ENCODE results near the gene C10orf53. TPM values are rescaled to one million over a fixed set of nuclear protein-coding genes. Genes with fewer than 3 reads are reported as not detected.

The C10orf53 gene
- total RNA-seq, 1 donor from 2014 or later: not detected

DNA sequence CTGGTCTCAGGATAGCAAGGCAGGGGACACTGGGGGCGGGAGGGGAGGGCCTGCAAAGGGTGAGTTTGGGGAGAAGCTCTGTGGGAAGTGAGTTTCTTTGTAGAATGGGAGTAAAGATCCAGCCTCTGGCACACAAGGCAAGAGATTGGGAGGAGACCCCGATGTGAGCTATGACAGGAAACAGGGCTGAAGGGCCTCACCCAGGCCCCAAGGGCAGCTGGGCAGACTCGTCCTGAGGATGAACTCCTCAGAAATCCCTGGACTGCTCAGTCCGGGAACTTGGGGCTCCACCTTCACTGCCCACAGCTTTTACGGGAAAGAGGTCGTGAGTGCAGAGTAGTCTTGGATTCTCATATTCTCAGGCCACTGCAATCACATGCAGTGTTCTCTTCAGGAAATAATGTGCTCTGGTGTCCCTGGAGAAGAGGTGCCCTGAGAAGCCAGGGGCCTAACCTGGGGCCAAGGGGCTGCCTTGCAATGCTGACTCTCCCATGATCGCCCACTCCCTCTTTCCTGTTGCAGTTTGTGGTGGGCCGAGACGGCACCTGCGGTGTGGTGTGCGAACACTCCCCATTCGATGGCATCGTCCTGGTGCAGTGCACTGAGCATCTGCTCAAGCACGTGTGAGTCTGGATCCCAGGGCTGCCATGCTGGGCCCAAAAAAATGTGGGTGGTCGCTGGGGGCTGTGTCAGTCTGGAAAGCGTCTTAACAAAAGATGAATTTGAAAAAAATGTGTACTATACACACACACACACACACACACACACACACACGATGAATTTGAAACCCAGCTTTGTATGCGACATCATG, 31.3 kb upstream of the C10orf53 start:
- H3K27ac Mint-ChIP-seq: no peak overlapping the region

DNA sequence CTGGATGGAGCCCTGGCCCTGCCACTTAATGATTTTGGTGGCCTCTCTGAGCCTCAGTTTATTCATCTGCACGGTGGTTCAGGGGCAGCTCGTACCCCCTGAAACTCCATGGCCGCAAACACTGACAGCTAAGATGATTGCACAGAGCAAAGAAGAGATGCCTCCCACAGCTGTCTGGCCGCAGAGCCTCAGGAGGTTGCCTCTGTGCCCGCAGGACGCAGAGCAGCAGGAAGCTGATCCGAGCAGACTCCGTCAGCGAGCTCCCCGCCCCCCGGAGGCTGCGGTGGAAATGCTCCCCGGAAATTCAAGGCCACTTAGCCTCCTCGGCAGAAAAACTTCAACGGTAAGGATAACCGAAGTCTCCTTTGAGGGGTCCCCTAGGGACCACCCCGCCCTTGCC, 30.2 kb upstream of the C10orf53 start:
- H3K9me3 Mint-ChIP-seq: no peaks in the 10 kb centered on the region

More for the DNA sequence above, 31.3 kb upstream of the C10orf53 start:
- Mint-ChIP-seq H3K27me3 (peaks cover 5% of the 10 kb centered on the region), H3K4me1 (peaks cover 16% of the 10 kb centered on the region), H3K4me3 (no peak overlapping the region), H3K36me3 (ENCODE audit: low read depth) (no peaks in the 10 kb centered on the region), H3K9me3 (no peaks in the 10 kb centered on the region)
- intact Hi-C loops (cut with micrococcal nuclease): no loop called here
- no peak for DNase-seq

DNA sequence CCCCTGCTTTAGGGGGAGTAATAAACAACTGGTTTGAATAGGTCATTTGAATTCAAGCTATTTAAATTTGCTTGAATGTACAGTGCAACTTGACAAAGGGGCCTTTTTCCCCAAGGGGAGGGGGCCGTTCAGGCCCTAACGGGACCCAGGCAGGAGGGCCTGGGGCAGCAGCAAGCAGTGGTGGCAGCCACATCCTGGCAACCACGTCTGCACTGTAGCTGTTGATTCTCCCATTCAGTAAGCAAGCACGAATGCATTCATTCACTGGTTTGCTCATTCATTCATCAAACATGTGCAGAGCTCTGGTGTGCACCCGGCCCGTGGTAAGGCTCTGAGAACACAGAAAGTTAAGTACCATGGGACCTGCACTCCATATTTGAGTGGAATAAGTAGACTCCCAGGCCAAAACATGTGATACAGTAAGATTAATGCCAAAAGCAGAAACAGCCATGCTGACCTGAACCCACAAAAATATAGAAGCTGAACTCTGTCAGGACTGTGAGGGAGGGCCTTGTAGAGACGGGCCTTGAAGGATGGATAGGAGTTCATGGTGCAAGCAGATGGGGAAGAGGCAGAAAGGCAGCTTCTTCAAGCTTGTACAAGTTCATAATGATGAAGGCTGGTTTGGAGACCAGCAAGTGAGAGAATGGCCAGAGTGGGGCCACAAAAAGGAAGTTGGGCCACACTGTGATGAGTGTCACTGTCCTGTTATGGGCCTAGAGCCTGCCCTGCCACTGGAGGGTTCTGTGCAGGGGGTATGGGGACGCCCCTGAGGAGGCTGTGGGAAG, 29.3 kb upstream of the C10orf53 start:
- H3K4me1 Mint-ChIP-seq: peaks cover 16% of the 10 kb centered on the region
- DNase-seq: peak; percentile 63
- H3K27me3 Mint-ChIP-seq: peaks cover 5% of the 10 kb centered on the region
- no peak overlapping the region for H3K4me3 Mint-ChIP-seq
- no peaks in the 10 kb centered on the region for H3K9me3 Mint-ChIP-seq
- intact Hi-C loops (cut with micrococcal nuclease): no loop called here
- no peaks in the 10 kb centered on the region for H3K36me3 Mint-ChIP-seq (ENCODE audit: low read depth)
- no peak overlapping the region for H3K27ac Mint-ChIP-seq

More for the DNA sequence above, 30.2 kb upstream of the C10orf53 start:
- DNase-seq: peak; percentile 84
- Mint-ChIP-seq H3K27me3 (peaks cover 5% of the 10 kb centered on the region), H3K27ac (no peak overlapping the region), H3K4me3 (peak overlapping the region; percentile 17), H3K36me3 (ENCODE audit: low read depth) (no peaks in the 10 kb centered on the region), H3K4me1 (peaks cover 16% of the 10 kb centered on the region)
- intact Hi-C loops (cut with micrococcal nuclease): no loop called here

DNA sequence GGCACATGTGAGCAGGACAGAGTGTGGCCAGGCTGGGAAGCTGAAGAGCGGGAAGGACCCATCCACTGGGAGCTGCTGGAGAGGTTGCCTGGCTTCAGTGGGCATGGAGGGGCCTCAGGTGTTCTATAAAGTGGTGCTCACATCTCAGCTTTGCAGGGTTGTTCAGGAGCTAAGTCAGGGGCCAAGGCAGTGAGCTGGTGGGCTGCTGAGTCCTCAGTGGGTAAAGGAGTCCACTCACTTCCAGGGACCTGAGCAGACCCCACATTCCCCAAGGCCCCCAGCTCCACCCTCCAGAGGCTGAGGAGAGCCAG, 28.8 kb upstream of the C10orf53 start:
- H3K9me3 Mint-ChIP-seq: no peaks in the 10 kb centered on the region
- H3K4me1 Mint-ChIP-seq: peaks cover 16% of the 10 kb centered on the region
- H3K36me3 Mint-ChIP-seq (ENCODE audit: low read depth): no peaks in the 10 kb centered on the region
- no peak overlapping the region for H3K4me3 Mint-ChIP-seq
- DNase-seq: no peak
- H3K27ac Mint-ChIP-seq: no peak overlapping the region
- intact Hi-C loops (cut with micrococcal nuclease): no loop called here
- peaks cover 5% of the 10 kb centered on the region for H3K27me3 Mint-ChIP-seq

DNA sequence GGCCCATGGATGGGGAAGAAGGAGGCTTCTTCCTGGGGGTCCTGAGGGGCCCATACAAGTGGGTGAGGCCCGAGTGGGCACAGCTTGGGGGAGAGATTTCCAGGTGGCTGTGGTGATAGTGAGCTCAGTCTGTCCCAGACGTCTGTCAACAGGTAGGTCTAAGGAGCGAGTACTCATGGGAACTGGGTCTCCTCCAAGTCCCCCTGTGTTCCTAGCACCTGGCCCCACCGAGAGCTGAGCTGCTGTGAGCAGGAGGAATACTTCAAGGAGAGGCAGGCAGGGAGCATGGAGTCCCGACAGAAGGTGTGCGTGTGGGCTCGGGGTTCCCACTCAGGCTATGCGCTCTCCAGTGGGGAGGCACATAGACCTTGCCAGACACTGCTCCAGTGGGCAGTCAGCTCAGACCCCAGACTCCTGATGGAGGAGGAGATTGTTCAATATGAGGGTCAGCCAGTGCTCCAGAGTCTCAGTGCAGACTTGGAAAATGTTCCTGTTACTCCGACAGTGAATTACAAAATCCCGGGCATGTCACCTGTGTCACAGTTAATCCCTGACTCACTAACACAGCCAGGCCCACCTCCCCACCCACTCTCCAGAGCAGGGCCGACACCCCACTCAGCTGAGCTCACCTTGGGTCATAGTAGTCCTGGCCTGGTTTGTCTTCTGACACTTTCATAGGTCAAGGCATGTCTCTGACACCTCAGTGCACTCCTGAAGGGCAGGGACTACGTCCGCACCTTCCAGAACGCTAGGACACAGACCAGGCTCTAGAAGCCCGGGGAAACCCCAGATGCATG, 28.2 kb upstream of the C10orf53 start:
- Mint-ChIP-seq H3K27ac (no peak overlapping the region), H3K9me3 (no peaks in the 10 kb centered on the region), H3K4me3 (no peak overlapping the region), H3K36me3 (ENCODE audit: low read depth) (no peaks in the 10 kb centered on the region), H3K4me1 (peaks cover 16% of the 10 kb centered on the region), H3K27me3 (peaks cover 5% of the 10 kb centered on the region)
- intact Hi-C loops (cut with micrococcal nuclease): no loop called here
- no peak for DNase-seq

DNA sequence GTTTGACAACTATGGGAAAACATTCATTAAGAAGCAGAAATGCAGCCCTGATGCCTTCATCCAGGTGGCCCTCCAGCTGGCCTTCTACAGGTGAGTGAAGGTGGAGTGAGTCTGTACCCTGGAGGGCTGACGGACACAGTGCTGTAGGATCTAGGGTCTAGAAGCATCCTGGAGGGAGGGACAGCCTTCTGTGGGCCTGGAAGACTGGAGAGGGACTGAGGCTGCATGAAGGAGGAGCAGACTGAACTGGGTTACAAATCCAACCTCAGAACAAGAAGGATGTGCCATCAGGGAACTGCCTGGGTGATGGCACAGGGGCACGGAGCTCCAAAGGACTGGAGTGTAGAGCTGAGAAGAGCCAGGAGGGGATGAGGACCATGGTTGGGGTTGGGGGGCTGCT, 27.5 kb upstream of the C10orf53 start:
- H3K4me1 Mint-ChIP-seq: peaks cover 16% of the 10 kb centered on the region
- no peak overlapping the region for H3K27ac Mint-ChIP-seq
- H3K27me3 Mint-ChIP-seq: peaks cover 5% of the 10 kb centered on the region
- intact Hi-C loops (cut with micrococcal nuclease): no loop called here
- H3K4me3 Mint-ChIP-seq: no peak overlapping the region
- H3K9me3 Mint-ChIP-seq: no peaks in the 10 kb centered on the region
- no peak for DNase-seq
- no peaks in the 10 kb centered on the region for H3K36me3 Mint-ChIP-seq (ENCODE audit: low read depth)

DNA sequence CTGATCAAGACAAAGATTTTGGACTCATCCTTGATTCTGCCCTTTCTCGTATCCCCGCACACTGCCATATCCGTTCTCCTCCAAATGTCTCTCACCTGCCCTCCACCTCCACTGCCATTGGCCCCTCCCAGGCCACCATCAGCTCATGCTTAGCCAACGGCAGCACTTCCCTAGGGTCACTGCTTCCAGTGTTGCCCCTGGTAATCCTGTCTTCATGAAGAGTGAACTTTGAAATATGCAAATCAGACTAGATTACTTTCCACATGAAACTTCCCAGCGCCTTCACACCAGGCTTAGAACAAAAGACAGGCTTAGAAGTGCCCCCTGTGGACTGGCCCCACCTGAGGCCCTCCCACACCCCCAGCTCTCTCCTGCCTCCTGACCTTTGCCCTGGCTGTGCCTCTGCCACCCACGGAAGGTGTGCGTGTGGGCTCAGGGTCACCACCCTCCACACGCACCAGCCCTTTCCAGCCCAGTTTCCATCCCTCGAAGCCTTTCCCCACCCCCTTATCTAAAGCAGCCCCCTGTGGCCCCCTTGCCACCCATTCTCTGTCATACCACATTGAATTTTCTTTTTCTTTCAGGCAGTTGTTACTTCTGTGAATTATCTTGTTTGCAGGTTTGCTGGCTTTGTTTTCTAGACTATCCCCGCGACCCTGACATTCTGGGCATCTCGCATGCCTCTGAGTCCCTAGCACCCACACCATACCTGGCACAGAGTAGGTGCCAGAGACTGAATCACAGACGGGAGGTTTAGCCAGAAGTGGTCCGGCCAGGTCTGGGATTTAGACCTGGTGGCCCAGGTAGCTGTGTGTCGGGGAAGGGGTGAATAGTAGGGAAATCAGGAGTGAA, 26.8 kb upstream of the C10orf53 start:
- Mint-ChIP-seq H3K9me3 (no peaks in the 10 kb centered on the region), H3K36me3 (ENCODE audit: low read depth) (no peaks in the 10 kb centered on the region), H3K4me1 (peaks cover 15% of the 10 kb centered on the region), H3K27me3 (peaks cover under 1% of the 10 kb centered on the region), H3K27ac (no peak overlapping the region), H3K4me3 (no peak overlapping the region)
- peak; percentile 41 for DNase-seq
- intact Hi-C loops (cut with micrococcal nuclease): no loop called here

DNA sequence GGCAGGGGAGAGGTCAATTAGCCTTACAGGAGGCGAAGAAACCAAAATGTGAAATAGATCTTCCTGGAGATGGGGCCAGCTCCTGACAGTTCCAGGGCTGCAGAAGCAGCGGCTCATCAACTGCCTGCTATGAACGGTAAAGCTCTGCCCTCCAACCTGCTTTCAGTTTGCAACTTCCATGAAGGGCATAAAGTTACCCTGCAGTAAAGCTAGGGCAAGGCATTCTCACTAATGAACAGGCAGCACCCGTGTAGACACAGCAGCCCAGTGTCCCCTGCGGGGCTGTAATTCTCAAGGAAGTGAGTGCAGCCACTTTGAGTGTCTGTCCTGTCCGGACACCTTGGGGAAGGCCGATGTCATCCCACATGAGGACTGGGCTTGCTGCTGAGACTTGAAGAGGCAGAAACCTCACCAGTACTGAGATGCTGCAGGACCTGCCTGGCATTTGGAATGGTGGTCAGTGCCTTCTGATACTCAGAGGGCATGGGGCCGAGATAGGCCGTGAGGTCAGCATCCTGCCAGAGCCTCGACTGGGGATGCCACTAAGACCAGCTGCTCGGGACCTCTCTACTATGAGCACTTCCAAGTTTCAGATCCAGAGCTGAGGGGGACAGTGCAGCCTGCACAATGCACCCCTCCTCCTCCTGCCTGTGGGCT, 26.1 kb upstream of the C10orf53 start:
- Mint-ChIP-seq H3K4me3 (no peak overlapping the region), H3K9me3 (no peaks in the 10 kb centered on the region), H3K27ac (no peak overlapping the region), H3K36me3 (ENCODE audit: low read depth) (no peaks in the 10 kb centered on the region), H3K4me1 (peaks cover 12% of the 10 kb centered on the region), H3K27me3 (no peaks in the 10 kb centered on the region)
- peak; percentile 47 for DNase-seq
- intact Hi-C loops (cut with micrococcal nuclease): no loop called here

DNA sequence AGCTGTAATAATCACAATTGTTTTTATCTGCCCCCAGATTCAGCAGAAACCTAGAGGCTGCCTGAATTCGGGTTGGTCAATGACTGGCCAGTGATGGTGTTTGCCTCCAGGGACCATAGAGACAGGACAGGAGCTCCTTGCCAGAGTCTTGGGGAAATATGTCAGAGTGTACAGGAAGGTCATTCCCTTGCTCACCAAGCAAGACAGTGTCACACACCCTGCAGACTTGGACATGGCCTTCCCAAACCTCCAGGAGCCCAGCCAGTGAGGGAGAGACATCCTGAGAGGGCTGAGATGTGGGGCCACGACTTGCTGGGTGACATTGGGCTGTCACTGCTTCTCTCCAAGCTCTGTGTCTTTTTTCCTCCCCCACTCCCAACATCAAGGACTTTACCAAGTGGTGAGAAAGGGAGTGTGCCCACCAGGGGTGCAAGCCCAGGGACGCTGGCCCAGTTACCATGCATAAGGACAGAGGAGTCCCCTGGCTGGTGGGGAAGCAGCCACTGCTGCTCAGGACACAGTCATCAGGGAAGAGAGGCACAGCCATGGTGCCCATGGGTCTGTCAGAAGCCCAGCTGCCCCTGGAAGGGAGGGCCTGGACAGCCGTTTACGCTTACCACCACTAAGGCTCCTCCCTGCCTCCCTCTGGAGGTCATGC, 25.3 kb upstream of the C10orf53 start:
- intact Hi-C loops (cut with micrococcal nuclease): no loop called here

DNA sequence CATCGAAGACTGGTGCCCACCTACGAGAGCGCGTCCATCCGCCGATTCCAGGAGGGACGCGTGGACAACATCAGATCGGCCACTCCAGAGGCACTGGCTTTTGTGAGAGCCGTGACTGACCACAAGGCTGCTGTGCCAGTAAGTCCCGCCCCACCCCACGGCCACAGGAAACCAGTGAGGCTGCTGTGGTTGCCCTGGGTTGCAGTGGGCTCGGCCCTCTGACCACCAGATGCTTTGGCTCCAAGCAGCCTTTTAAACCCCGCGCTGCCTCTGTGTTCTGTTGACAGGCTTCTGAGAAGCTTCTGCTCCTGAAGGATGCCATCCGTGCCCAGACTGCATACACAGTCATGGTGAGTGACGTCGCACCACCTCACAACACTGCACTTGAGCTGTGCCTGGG, 24.4 kb upstream of the C10orf53 start:
- peaks cover 9% of the 10 kb centered on the region for H3K9me3 Mint-ChIP-seq
- no peak overlapping the region for H3K4me3 Mint-ChIP-seq
- no peaks in the 10 kb centered on the region for H3K4me1 Mint-ChIP-seq
- intact Hi-C loops (cut with micrococcal nuclease): no loop called here
- H3K27me3 Mint-ChIP-seq: no peaks in the 10 kb centered on the region
- DNase-seq: no peak
- H3K27ac Mint-ChIP-seq: no peak overlapping the region
- no peaks in the 10 kb centered on the region for H3K36me3 Mint-ChIP-seq (ENCODE audit: low read depth)

More for the DNA sequence above, 25.3 kb upstream of the C10orf53 start:
- H3K4me3 Mint-ChIP-seq: no peak overlapping the region
- no peak overlapping the region for H3K27ac Mint-ChIP-seq
- H3K9me3 Mint-ChIP-seq: peaks cover 5% of the 10 kb centered on the region
- H3K36me3 Mint-ChIP-seq (ENCODE audit: low read depth): no peaks in the 10 kb centered on the region
- DNase-seq: peak; percentile 48
- H3K4me1 Mint-ChIP-seq: peaks cover 5% of the 10 kb centered on the region
- no peaks in the 10 kb centered on the region for H3K27me3 Mint-ChIP-seq

DNA sequence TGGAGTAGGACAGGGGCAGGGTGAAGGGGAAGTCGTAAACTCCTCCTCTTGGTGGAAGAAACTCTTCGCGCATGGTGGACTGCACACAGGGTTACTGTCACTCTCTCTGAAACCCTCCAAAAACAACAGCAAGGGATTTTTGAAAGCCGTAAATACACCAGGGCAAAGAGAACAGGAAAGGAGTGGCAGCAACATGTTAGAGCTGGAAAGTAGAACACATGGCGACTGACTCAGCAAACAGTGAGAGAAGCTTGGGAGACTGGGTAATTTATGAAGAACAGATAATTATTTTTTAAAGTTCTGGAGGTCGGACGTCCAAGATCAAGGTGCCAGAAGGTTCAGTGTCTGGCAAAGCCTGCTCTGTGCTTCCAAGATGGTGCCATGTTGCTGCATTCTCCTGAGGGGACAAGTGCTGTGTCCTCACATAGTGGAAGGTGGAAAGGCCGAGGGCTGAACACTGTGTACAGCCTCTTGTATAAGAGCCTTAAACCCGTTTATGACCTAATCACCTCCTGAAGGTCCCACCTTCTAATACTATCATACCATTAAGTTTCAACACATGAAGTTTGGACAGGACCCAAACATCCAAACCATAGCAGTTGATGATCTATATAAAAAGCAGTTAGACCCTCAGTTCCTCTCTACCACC, 22.5 kb upstream of the C10orf53 start:
- H3K9me3 Mint-ChIP-seq: peaks cover 9% of the 10 kb centered on the region

DNA sequence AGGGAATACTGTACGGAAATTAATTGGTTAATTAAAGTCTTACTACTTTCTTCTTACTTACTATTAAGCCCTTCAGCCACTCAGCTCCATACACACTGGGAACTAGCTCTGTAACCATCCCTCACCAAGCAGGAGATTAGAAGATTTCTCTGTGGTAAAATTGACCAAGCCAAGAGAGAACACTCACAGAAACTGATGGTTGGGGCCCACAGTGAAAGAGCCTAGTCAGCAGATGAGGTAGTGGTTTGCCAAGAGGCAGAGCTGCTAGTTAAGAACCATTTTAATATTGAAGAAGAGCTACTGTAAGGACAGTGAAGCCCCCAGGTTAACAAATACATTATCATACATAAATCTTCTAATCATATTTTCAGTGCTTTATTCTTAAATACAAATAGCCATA, 21.8 kb upstream of the C10orf53 start:
- Mint-ChIP-seq H3K27ac (no peak overlapping the region), H3K4me1 (no peaks in the 10 kb centered on the region), H3K27me3 (no peaks in the 10 kb centered on the region), H3K9me3 (peaks cover 9% of the 10 kb centered on the region), H3K4me3 (no peak overlapping the region), H3K36me3 (ENCODE audit: low read depth) (no peaks in the 10 kb centered on the region)
- no peak for DNase-seq
- intact Hi-C loops (cut with micrococcal nuclease): no loop called here

More for the DNA sequence above, 22.5 kb upstream of the C10orf53 start:
- Mint-ChIP-seq H3K36me3 (ENCODE audit: low read depth) (no peaks in the 10 kb centered on the region), H3K27ac (no peak overlapping the region), H3K4me3 (no peak overlapping the region), H3K27me3 (no peaks in the 10 kb centered on the region), H3K4me1 (no peaks in the 10 kb centered on the region)
- no peak for DNase-seq
- intact Hi-C loops (cut with micrococcal nuclease): no loop called here
